ENCODE results near the gene ETFA.
"Not testable (repeated sequence)": the region's sequence is repeated elsewhere in the genome, so short reads cannot be mapped to it uniquely, and the experiment has no call there.

The ETFA gene

DNA sequence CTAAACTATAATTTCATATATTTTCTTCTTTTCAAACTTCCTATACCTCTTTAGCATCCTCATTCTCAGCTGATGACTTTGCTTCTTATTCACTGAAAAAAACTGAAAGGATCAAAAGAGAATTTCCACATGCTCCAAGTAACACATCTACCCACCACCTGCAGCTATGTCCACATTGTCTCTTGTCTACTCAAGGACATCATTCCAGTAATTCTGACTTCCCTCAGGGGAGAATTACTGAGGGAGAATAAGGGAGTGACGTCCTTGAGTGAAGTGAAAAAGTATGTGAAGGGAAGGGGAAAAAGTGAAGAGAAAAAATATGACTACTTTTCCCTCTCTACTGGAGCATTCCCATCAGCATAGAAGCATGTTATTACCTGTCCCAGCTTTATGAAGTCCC lies 32.6 kb downstream of the ETFA start:
- WGBS (ENCODE audit: insufficient coverage), result no CpG with 5 or more reads among the region's 1 CpG
- Histone ChIP-seq H3K36me3 (ENCODE audit: control insufficient read depth in 4 of 4, insufficient read depth in 4 of 4, low read length in 3 of 4) (peaks cover 24 to 55% (median 39%) of the 10 kb centered on the region in 4 experiments), H3K4me3 (ENCODE audit: control insufficient read depth in 1 of 7, extremely low read depth in 1 of 7, insufficient read depth in 4 of 7, low read depth in 2 of 7, low read length in 6 of 7) (no peak overlapping the region), H3K27ac (ENCODE audit: insufficient read depth in 1 of 2, low read depth in 1 of 2, low read length in 2 of 2, poor library complexity in 1 of 2, severe bottlenecking in 2 of 2) (no peak overlapping the region), H3K9me3 (ENCODE audit: control extremely low read depth in 1 of 5, control insufficient read depth in 4 of 5, insufficient read depth in 2 of 5, low read depth in 1 of 5, low read length in 4 of 5) (no peaks in the 10 kb centered on the region), H3K4me1 (ENCODE audit: control extremely low read depth in 1 of 4, control insufficient read depth in 4 of 4, insufficient read depth in 4 of 4, low read length in 3 of 4) (peaks cover 0 to 20% (median 12%) of the 10 kb centered on the region in 4 experiments), H3K27me3 (replicated peaks in 2 of 5; ENCODE audit: control insufficient read depth in 4 of 5, insufficient read depth in 5 of 5, low read length in 4 of 5) (no peaks in the 10 kb centered on the region)
- no peak for DNase-seq
- POLR2A ChIA-PET, result no interaction called here
- CTCF ChIA-PET, result interaction anchor here (1.0 to 1.7 kb wide), 3 partner anchors 9 to 43 kb away, joined by 3 to 4 read pairs (median 3); no protein-coding TSS in a partner anchor

DNA sequence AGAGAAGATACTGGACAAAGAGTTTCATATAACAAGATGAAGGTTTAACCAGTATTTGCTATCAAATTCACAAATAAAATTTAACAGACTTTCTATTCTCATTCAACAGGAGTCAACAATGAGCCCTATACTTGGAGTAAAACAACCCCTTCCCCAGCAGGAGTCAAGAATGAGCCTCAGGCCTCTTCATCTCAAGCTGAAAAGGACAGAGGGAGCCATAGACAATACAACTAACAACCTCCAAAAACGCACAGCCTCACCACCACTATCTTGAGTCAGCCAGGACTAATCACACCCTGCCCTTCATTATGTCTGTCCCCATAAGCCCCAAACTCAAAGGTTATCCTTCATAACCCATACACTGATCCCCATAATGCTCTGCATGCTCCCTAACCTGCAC lies 36.4 kb downstream of the ETFA start:
- peaks cover 0 to 9% (median 4%) of the 10 kb centered on the region in 5 experiments for H3K9me3 ChIP-seq (ENCODE audit: control extremely low read depth in 1 of 5, control insufficient read depth in 4 of 5, insufficient read depth in 2 of 5, low read depth in 1 of 5, low read length in 4 of 5)
- POLR2A ChIA-PET, result no interaction called here
- H3K4me3 ChIP-seq (ENCODE audit: control insufficient read depth in 1 of 7, extremely low read depth in 1 of 7, insufficient read depth in 4 of 7, low read depth in 2 of 7, low read length in 6 of 7), result no peak overlapping the region
- no peak overlapping the region for H3K27ac ChIP-seq (ENCODE audit: insufficient read depth in 1 of 2, low read depth in 1 of 2, low read length in 2 of 2, poor library complexity in 1 of 2, severe bottlenecking in 2 of 2)
- H3K27me3 ChIP-seq (replicated peaks in 2 of 5; ENCODE audit: control insufficient read depth in 4 of 5, insufficient read depth in 5 of 5, low read length in 4 of 5), result no peaks in the 10 kb centered on the region
- H3K36me3 ChIP-seq (ENCODE audit: control insufficient read depth in 4 of 4, insufficient read depth in 4 of 4, low read length in 3 of 4), result peaks cover 27 to 71% (median 47%) of the 10 kb centered on the region in 4 experiments
- CTCF ChIA-PET, result interaction anchor here (2.2 kb wide), 1 partner anchor 10 kb away, joined by 5 read pairs; no protein-coding TSS in a partner anchor
- WGBS (ENCODE audit: insufficient coverage), result 100% methylated on average over 1 of the region's 1 CpG
- H3K4me1 ChIP-seq (ENCODE audit: control extremely low read depth in 1 of 4, control insufficient read depth in 4 of 4, insufficient read depth in 4 of 4, low read length in 3 of 4), result no peaks in the 10 kb centered on the region
- no peak for DNase-seq

DNA sequence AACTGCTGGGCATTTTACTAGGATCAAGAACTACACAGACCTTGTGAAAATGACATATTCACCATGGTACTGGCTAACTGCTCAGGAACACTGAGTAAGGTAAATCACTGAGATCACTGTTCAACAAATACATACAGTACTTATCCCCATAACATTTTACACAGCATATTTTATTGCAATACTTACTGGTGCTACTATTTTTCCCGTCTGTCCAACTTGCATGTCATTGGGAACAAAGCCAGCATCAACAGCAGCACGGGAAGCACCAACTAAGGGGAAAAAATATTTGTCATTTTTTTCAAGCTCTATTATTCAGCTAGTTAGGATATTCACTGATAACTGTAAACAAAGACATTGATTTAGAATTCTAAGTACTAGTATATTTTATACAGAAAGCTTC lies 37.0 kb downstream of the ETFA start:
- Histone ChIP-seq H3K36me3 (ENCODE audit: control insufficient read depth in 4 of 4, insufficient read depth in 4 of 4, low read length in 3 of 4) (peaks cover 23 to 72% (median 48%) of the 10 kb centered on the region in 4 experiments), H3K27me3 (replicated peaks in 2 of 5; ENCODE audit: control insufficient read depth in 4 of 5, insufficient read depth in 5 of 5, low read length in 4 of 5) (no peaks in the 10 kb centered on the region), H3K4me3 (ENCODE audit: control insufficient read depth in 1 of 7, extremely low read depth in 1 of 7, insufficient read depth in 4 of 7, low read depth in 2 of 7, low read length in 6 of 7) (no peak overlapping the region), H3K27ac (ENCODE audit: insufficient read depth in 1 of 2, low read depth in 1 of 2, low read length in 2 of 2, poor library complexity in 1 of 2, severe bottlenecking in 2 of 2) (no peak overlapping the region), H3K4me1 (ENCODE audit: control extremely low read depth in 1 of 4, control insufficient read depth in 4 of 4, insufficient read depth in 4 of 4, low read length in 3 of 4) (no peaks in the 10 kb centered on the region), H3K9me3 (ENCODE audit: control extremely low read depth in 1 of 5, control insufficient read depth in 4 of 5, insufficient read depth in 2 of 5, low read depth in 1 of 5, low read length in 4 of 5) (peaks cover 3 to 14% (median 8%) of the 10 kb centered on the region in 5 experiments)
- ChIA-PET CTCF (interaction anchor here (1.0 to 2.2 kb wide), 2 partner anchors 10 to 47 kb away, joined by 3 to 5 read pairs; no protein-coding TSS in a partner anchor), POLR2A (no interaction called here)
- DNase-seq, result no peak
- no CpG with 5 or more reads among the region's 2 CpGs for WGBS (ENCODE audit: insufficient coverage)

DNA sequence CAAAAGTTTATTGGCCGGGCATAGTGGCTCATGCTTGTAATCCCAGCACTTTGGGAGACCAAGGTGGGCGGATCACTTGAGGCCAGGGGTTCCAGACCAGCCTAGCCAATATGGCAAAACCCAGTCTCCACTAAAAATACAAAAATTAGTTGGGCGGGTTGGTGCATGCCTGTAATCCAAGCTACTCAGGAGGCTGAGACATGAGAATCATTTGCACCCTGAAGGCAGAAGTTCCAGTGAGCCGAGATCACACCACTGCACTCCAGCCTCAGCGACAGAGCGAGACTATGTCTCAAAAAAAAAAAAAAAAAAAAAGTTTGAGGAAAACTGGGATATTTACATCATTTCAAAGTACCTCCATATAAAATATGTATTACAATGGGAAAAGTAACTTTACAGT lies 40.4 kb downstream of the ETFA start:
- Histone ChIP-seq H3K4me3 (ENCODE audit: control insufficient read depth in 1 of 7, extremely low read depth in 1 of 7, insufficient read depth in 4 of 7, low read depth in 2 of 7, low read length in 6 of 7) (no peak overlapping the region), H3K9me3 (ENCODE audit: control extremely low read depth in 1 of 5, control insufficient read depth in 4 of 5, insufficient read depth in 2 of 5, low read depth in 1 of 5, low read length in 4 of 5) (peaks cover 6 to 42% (median 27%) of the 10 kb centered on the region in 5 experiments), H3K4me1 (ENCODE audit: control extremely low read depth in 1 of 4, control insufficient read depth in 4 of 4, insufficient read depth in 4 of 4, low read length in 3 of 4) (no peaks in the 10 kb centered on the region), H3K27ac (ENCODE audit: insufficient read depth in 1 of 2, low read depth in 1 of 2, low read length in 2 of 2, poor library complexity in 1 of 2, severe bottlenecking in 2 of 2) (no peak overlapping the region), H3K27me3 (replicated peaks in 2 of 5; ENCODE audit: control insufficient read depth in 4 of 5, insufficient read depth in 5 of 5, low read length in 4 of 5) (no peaks in the 10 kb centered on the region), H3K36me3 (ENCODE audit: control insufficient read depth in 4 of 4, insufficient read depth in 4 of 4, low read length in 3 of 4) (peaks cover 26 to 79% (median 55%) of the 10 kb centered on the region in 4 experiments)
- CTCF ChIA-PET, result no interaction called here
- POLR2A ChIA-PET, result no interaction called here
- WGBS (ENCODE audit: insufficient coverage), result 100% methylated on average over 2 of the region's 6 CpGs
- DNase-seq, result no peak

DNA sequence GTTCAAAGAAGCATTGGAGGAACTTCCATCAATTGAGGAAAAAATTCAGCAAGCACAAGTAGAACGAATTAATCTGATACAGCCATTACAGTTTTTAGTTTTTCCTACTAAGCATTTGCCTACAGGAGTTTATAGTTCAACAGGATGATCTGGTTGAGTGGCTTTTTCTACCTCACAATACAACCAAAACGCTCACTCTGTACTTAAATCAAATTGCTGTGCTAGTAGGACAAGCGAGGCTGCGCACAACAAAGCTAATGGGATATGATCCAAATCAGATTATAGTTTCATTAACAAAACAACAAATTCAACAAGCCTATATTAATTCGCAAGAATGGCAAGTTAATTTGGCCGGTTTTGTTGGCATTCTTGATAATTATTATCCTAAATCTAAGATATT lies 44.2 kb downstream of the ETFA start:
- no peak for DNase-seq
- WGBS (ENCODE audit: insufficient coverage), result 100% methylated on average over 1 of the region's 6 CpGs
- POLR2A ChIA-PET, result no interaction called here
- CTCF ChIA-PET, result no interaction called here
- H3K36me3 ChIP-seq (ENCODE audit: control insufficient read depth in 4 of 4, insufficient read depth in 4 of 4, low read length in 3 of 4), result peaks cover 32 to 94% (median 73%) of the 10 kb centered on the region in 4 experiments
- no peaks in the 10 kb centered on the region for H3K27me3 ChIP-seq (replicated peaks in 2 of 5; ENCODE audit: control insufficient read depth in 4 of 5, insufficient read depth in 5 of 5, low read length in 4 of 5)
- no peak overlapping the region for H3K27ac ChIP-seq (ENCODE audit: insufficient read depth in 1 of 2, low read depth in 1 of 2, low read length in 2 of 2, poor library complexity in 1 of 2, severe bottlenecking in 2 of 2)
- H3K9me3 ChIP-seq (ENCODE audit: control extremely low read depth in 1 of 5, control insufficient read depth in 4 of 5, insufficient read depth in 2 of 5, low read depth in 1 of 5, low read length in 4 of 5), result peaks cover 7 to 78% (median 46%) of the 10 kb centered on the region in 5 experiments
- no peak overlapping the region for H3K4me3 ChIP-seq (ENCODE audit: control insufficient read depth in 1 of 7, extremely low read depth in 1 of 7, insufficient read depth in 4 of 7, low read depth in 2 of 7, low read length in 6 of 7)
- H3K4me1 ChIP-seq (ENCODE audit: control extremely low read depth in 1 of 4, control insufficient read depth in 4 of 4, insufficient read depth in 4 of 4, low read length in 3 of 4), result no peaks in the 10 kb centered on the region

DNA sequence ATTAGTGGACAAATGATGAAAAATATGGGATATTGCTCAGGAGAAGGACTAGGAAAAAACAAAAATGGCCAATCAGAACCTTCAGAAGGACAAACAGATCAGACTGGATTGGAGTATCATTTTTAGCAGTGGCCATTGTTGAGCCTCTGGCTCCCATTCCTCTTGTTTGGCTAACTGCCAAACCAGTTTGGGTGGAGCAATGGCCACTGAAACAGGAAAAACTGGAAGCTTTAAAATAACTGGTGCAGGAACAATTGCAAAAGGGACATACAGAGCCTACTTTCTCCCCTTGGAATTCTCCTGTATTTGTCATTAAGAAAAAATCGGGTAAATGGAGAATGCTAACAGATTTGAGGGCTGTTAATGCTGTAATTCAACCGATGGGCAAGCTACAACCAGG lies 45.5 kb downstream of the ETFA start:
- DNase-seq; POLR2A ChIA-PET; H3K4me1 ChIP-seq (ENCODE audit: control extremely low read depth in 1 of 4, control insufficient read depth in 4 of 4, insufficient read depth in 4 of 4, low read length in 3 of 4); CTCF ChIA-PET; H3K27ac ChIP-seq (ENCODE audit: insufficient read depth in 1 of 2, low read depth in 1 of 2, low read length in 2 of 2, poor library complexity in 1 of 2, severe bottlenecking in 2 of 2); H3K27me3 ChIP-seq (replicated peaks in 2 of 5; ENCODE audit: control insufficient read depth in 4 of 5, insufficient read depth in 5 of 5, low read length in 4 of 5); H3K4me3 ChIP-seq (ENCODE audit: control insufficient read depth in 1 of 7, extremely low read depth in 1 of 7, insufficient read depth in 4 of 7, low read depth in 2 of 7, low read length in 6 of 7): not testable (repeated sequence)
- WGBS (ENCODE audit: insufficient coverage), result no CpG with 5 or more reads among the region's 2 CpGs
- Histone ChIP-seq H3K36me3 (ENCODE audit: control insufficient read depth in 4 of 4, insufficient read depth in 4 of 4, low read length in 3 of 4) (peaks cover 32 to 94% (median 74%) of the 10 kb centered on the region in 4 experiments), H3K9me3 (ENCODE audit: control extremely low read depth in 1 of 5, control insufficient read depth in 4 of 5, insufficient read depth in 2 of 5, low read depth in 1 of 5, low read length in 4 of 5) (peaks cover 10 to 85% (median 53%) of the 10 kb centered on the region in 5 experiments)

DNA sequence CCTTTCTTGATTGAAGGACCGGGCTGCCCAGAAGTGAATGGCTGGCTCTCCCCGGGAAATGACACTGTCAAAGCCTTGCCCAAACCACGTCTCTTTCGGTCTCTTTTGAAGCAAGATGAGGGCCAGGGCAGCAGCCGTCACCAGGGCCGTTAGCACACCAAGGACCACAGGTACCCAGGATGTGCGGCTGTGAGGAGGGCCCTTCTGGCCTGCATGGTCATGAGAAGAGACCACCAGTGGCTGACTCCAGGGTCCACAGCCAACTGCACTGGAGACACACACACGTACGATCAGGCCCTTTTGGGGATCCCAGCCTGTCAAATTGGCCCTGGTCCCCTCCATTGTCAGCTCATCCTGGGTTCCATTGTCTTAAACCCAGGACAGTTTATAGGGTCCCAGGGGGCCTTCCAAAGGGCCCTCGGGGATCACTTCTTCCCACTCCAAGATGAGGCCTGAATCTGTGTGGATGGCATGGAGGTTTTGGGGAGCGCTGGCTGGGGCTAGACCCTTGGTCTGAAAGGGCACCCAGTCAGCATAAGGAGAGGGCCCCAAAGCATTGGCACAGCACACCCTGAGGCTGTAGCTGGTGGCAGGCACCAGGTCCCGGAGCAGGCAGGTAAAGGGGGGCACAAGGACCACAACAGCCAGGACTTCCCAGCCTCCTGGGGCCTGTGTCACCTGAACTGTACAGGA lies 50.9 kb downstream of the ETFA start:
- Histone ChIP-seq H3K9me3 (ENCODE audit: control extremely low read depth in 1 of 5, control insufficient read depth in 4 of 5, insufficient read depth in 2 of 5, low read depth in 1 of 5, low read length in 4 of 5) (peaks cover 5 to 67% (median 39%) of the 10 kb centered on the region in 5 experiments), H3K27me3 (replicated peaks in 2 of 5; ENCODE audit: control insufficient read depth in 4 of 5, insufficient read depth in 5 of 5, low read length in 4 of 5) (no peaks in the 10 kb centered on the region), H3K36me3 (ENCODE audit: control insufficient read depth in 4 of 4, insufficient read depth in 4 of 4, low read length in 3 of 4) (peaks cover 20 to 83% (median 63%) of the 10 kb centered on the region in 4 experiments), H3K27ac (ENCODE audit: insufficient read depth in 1 of 2, low read depth in 1 of 2, low read length in 2 of 2, poor library complexity in 1 of 2, severe bottlenecking in 2 of 2) (no peak overlapping the region), H3K4me1 (ENCODE audit: control extremely low read depth in 1 of 4, control insufficient read depth in 4 of 4, insufficient read depth in 4 of 4, low read length in 3 of 4) (no peaks in the 10 kb centered on the region), H3K4me3 (ENCODE audit: control insufficient read depth in 1 of 7, extremely low read depth in 1 of 7, insufficient read depth in 4 of 7, low read depth in 2 of 7, low read length in 6 of 7) (no peak overlapping the region)
- WGBS (ENCODE audit: insufficient coverage), result 88% methylated on average over 12 of the region's 12 CpGs
- POLR2A ChIA-PET, result no interaction called here
- CTCF ChIA-PET, result no interaction called here
- DNase-seq, result no peak

Data from common myeloid progenitor, CD34-positive (primary cell).